ENCODE data around the gene TFPT. TPM values are rescaled to one million over a fixed set of nuclear protein-coding genes. Genes with fewer than 3 reads are reported as not detected.

The TFPT gene
- total RNA-seq, 3 donors from 2014 or later (not counting 1 experiment from before 2014, with no cell fraction given) = 14.1 to 14.4 (median 14.2) TPM

- H3K9me3 ChIP-seq (ENCODE audit: control insufficient read depth, insufficient read depth, low read length) = no peaks in the 10 kb centered on the region
- Mint-ChIP-seq H3K27me3 (ENCODE audit: low read depth in 2 of 2) (no peaks in the 10 kb centered on the region), H3K9me3 (no peaks in the 10 kb centered on the region), H3K4me3 (peak overlapping the region; percentile 37), H3K36me3 (no peaks in the 10 kb centered on the region), H3K27ac (peak overlapping the region; percentile 70 to 83), H3K4me1 (peaks cover 37 to 50% of the 10 kb centered on the region in 2 donors)
- H3K27me3 ChIP-seq (ENCODE audit: control insufficient read depth, insufficient read depth, low read length) = no peaks in the 10 kb centered on the region
- no peak for ATAC-seq
- no peak for DNase-seq
- intact Hi-C loops (cut with micrococcal nuclease) = no loop called here
- H3K4me1 ChIP-seq (ENCODE audit: control insufficient read depth, insufficient read depth, low read length) = peaks cover 32% of the 10 kb centered on the region
- no peak overlapping the region for H3K27ac ChIP-seq (ENCODE audit: low read length)
- peaks cover 57% of the 10 kb centered on the region for H3K36me3 ChIP-seq (ENCODE audit: control insufficient read depth, insufficient read depth, low read length)
- no peak overlapping the region for H3K4me3 ChIP-seq (ENCODE audit: low read length)
- TF ChIP-seq CTCF (IDR thresholded peaks at IDR 0.05) = no peak
- WGBS (ENCODE audit: insufficient coverage) = 95% methylated on average over 3 of the region's 3 CpGs
Observed at GRCh38 chr19:54156953-54157352, 41.5 kb upstream of the TFPT start.

GRCh38 chr19:54156490-54156889 lies 41.0 kb upstream of the TFPT start:
- Mint-ChIP-seq H3K4me3 (no peak overlapping the region), H3K4me1 (peaks cover 37 to 46% of the 10 kb centered on the region in 2 donors), H3K27me3 (ENCODE audit: low read depth in 2 of 2) (no peaks in the 10 kb centered on the region), H3K9me3 (no peaks in the 10 kb centered on the region), H3K27ac (peak overlapping the region; percentile 70 to 83), H3K36me3 (no peaks in the 10 kb centered on the region)
- Histone ChIP-seq H3K27ac (ENCODE audit: low read length) (no peak overlapping the region), H3K36me3 (ENCODE audit: control insufficient read depth, insufficient read depth, low read length) (peaks cover 61% of the 10 kb centered on the region), H3K27me3 (ENCODE audit: control insufficient read depth, insufficient read depth, low read length) (no peaks in the 10 kb centered on the region), H3K4me3 (ENCODE audit: low read length) (no peak overlapping the region), H3K4me1 (ENCODE audit: control insufficient read depth, insufficient read depth, low read length) (peaks cover 29% of the 10 kb centered on the region), H3K9me3 (ENCODE audit: control insufficient read depth, insufficient read depth, low read length) (no peaks in the 10 kb centered on the region)
- 97% methylated on average over 11 of the region's 11 CpGs for WGBS (ENCODE audit: insufficient coverage)
- intact Hi-C loops (cut with micrococcal nuclease) = no loop called here
- TF ChIP-seq CTCF (IDR thresholded peaks at IDR 0.05) = no peak
- ATAC-seq = no peak
- no peak for DNase-seq

- no peak for TF ChIP-seq CTCF (IDR thresholded peaks at IDR 0.05)
Observed at GRCh38 chr19:54155694-54156093, 40.2 kb upstream of the TFPT start.

More at GRCh38 chr19:54155694-54156093, 40.2 kb upstream of the TFPT start:
- Histone ChIP-seq H3K4me3 (ENCODE audit: low read length) (no peak overlapping the region), H3K36me3 (ENCODE audit: control insufficient read depth, insufficient read depth, low read length) (peaks cover 65% of the 10 kb centered on the region), H3K4me1 (ENCODE audit: control insufficient read depth, insufficient read depth, low read length) (peaks cover 26% of the 10 kb centered on the region), H3K27me3 (ENCODE audit: control insufficient read depth, insufficient read depth, low read length) (no peaks in the 10 kb centered on the region), H3K9me3 (ENCODE audit: control insufficient read depth, insufficient read depth, low read length) (no peaks in the 10 kb centered on the region), H3K27ac (ENCODE audit: low read length) (no peak overlapping the region)
- H3K4me1 Mint-ChIP-seq = peaks cover 33 to 40% of the 10 kb centered on the region in 2 donors
- no peaks in the 10 kb centered on the region for H3K36me3 Mint-ChIP-seq
- H3K27me3 Mint-ChIP-seq (ENCODE audit: low read depth in 2 of 2) = no peaks in the 10 kb centered on the region
- no peak overlapping the region for H3K4me3 Mint-ChIP-seq
- no peak overlapping the region for H3K27ac Mint-ChIP-seq
- WGBS (ENCODE audit: insufficient coverage) = 93% methylated on average over 16 of the region's 19 CpGs
- intact Hi-C loops (cut with micrococcal nuclease) = no loop called here
- DNase-seq (no peak), ATAC-seq (no peak)
- H3K9me3 Mint-ChIP-seq = no peaks in the 10 kb centered on the region
